GM21381 (cell line): Measurements from ENCODE around the gene FBXO5.
"Not testable (repeated sequence)": the region's sequence is repeated elsewhere in the genome, so short reads cannot be mapped to it uniquely, and the experiment has no call there.

ENCODE experiments used
- ATAC-seq: cut with Tn5 transposase; IDR thresholded peaks from one replicate; pipeline ENCODE4 v1.9.1; 2021; ENCODE audit warnings: mild to moderate bottlenecking, moderate library complexity; ENCODE audit not compliant: unreplicated experiment

Gene FBXO5

DNA sequence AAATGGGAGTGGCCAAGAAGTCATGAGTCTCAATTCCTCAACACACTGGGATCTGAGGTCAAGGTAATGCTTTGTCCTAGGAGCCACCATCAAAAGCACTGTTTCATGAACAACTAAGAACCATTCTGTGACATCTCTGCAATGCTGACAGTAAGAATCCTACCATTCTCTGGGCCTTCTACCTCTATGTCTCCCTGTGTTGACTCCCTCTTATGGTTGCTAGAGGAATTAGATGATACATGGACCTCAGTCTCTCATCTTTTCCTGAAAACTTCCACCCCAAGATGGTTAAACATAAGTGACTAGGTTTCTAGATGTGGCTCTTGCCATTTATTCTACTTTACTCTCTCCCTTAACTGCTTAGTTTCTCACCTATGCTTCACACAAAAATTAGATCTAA, 10.6 kb upstream of the FBXO5 start:
- no peak for ATAC-seq

DNA sequence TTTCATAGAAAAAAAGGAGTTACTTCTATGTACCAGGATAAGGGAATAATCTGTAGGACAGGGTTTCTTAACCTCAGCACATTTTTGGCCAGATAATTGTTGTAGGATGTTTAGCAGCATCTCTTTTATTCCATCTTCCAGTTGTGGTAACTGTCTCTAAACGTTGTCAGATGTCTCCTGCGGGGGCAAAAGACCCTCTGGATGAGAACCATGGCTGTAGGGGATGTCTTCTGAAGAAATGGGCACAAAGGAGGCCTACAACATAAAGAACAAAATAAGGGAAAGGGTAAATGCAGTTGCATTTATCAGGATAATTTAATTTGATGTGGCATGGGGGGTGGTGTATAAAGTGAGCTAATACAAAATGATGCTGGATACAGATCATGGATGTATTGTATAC, 4.1 kb upstream of the FBXO5 start:
- no peak for ATAC-seq

DNA sequence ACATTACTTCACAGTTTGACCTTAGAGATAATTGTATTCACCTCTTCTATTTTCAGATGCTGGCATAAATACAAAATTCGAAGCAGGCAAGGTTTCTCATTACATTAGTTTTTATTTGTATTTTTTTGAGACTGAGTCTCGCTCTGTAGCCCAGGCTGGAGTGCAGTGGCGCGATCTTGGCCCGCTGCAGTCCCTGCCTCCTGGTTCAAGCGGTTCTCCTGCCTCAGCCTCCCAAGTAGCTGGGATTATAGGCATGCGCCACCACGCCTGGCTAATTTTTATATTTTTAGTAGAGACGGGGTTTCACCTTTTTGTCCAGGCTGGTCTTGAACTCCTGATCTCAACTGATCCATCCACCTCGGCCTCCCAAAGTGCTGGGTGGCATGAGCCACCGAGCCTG, 2.5 kb upstream of the FBXO5 start:
- ATAC-seq: not testable (repeated sequence)

DNA sequence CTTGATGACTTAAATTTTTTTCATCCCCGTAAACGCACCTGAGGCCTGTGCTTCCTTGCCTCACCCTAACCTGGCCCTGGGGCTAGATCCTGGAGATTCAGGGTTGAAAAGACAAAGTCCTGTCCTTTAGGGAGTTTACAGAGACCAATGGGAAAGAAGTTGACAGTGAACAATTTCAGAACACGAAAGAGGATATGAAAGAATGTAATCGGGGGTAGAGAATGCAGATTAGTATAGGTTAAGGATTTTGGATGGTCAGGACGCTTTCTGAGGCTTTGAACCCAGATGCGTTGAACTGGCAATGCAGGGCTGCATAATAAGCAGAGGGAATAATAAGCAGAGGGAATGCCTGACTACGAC, 1.7 kb upstream of the FBXO5 start:
- ATAC-seq: peak; percentile 27

DNA sequence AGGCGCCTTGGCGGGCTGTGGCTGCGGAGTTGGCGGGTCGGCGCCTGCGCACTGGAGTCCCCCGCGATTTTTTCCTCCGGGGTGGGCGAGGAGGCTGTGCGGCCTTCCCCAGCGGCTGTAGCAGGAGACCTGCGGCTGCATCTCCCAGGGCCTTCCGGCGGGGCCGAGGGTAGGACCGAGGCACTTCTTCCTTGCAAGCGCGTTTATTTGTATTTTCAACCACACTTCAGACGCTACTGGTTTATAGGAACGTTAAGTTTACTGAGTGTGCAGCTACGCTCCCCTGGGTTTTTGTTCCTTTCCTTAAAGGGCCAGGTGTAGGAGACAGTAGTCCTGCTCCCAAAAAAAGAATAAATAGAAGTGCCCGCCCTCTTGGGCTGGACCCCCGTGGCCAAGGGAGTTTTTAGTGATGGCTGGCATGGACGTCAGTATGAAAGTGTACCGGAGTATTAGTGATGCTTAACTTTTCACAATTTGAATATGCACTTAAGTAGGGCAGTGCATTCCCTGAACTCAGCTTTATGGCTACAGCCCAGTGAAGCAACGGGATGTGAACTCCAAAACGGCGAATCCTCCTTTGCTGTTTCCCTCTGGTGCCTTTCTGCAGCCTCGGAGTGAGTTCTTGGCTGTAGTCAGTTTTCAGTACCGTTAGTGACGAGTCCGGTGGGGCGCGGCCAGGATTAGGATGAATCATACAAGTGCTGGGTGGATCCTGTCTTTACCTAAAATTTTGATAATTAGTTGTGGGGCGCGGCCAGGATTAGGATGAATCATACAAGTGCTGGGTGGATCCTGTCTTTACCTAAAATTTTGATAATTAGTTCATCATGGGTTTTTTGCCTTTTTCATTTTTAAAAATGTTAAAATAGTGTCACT, 1.0 kb upstream of the FBXO5 start:
- peak; percentile 22 for ATAC-seq

DNA sequence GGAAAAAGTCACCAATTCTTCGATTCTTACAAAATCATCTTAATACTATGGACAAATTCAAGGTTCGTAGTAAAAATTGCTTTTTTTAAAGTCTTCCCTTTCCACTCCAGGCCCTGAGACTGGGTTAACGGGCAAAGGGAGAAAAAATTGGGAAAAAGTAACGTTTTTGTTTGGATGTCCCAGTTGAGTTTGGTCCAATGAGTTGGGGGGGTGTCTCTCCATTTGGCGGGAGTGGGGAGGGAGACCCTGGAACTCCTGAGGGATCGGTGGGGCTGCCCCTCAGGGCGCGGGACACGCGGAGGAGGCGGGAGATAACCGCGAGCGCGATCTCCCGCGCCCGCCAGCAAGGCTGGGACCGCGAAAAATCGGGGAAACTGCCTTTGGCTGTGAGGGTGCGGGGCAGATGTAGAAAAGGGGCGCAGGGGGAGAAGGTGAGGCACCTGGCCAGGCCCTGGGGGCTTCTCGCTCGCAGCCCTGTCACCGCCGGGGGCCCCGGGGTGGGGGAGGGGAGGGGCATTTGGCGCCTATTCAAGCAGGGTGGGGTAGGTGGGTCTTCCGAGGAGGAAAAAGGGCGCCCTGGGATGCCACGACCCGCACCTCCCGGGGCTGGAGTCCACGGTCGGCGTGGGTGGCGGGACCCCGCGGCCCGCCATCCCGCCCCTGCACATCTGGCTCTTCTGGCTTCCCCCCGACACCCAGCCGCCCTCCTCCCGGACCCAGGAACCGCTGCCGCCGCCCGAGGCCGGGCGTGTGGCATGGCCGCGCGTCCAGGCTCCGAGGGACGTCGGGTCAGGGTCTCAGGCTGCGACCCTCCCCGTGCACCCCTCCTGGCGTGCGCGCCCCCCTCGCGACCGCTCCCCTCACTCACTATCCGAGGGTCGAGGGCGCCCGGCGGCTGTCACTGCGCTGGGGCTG, 595 bp downstream of the FBXO5 start:
- peak; percentile 1 for ATAC-seq

DNA sequence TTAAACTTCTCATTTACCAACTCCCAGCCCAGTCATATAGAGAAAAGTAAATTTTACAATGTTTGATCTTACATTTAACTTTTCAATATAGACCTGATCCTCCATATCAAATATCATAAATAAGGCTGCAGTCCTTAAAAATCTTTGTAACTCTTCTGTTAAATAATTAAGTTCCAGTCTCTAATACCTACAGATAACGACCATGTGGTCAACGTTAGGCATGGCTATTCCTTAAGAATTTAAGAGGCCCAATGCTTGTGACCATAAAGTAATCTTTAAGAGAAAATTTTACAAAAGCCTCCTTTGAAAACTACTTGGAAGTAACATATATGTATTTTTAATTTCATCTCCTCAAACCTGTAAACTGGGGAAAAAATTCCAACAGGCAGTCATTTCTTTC, 1.6 kb downstream of the FBXO5 start:
- ATAC-seq: no peak

DNA sequence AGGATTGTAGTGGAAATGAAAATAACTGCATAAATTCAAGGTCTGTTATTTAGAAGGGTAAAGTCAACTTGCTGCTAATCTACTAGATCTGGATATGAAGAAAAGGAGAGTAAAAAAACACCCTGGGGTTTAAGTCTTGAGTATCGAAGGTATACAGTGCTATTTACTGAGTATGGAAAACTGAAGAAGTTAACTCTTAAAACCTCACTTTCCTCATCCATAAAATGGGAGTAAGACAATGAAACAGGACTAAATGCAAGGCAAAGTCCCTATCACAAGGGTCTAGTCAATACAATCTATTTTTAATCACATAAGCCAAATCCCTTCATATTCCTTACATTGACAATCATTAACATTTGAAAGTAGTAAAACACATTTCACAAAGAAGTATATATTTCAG, 2.2 kb downstream of the FBXO5 start:
- no peak for ATAC-seq

DNA sequence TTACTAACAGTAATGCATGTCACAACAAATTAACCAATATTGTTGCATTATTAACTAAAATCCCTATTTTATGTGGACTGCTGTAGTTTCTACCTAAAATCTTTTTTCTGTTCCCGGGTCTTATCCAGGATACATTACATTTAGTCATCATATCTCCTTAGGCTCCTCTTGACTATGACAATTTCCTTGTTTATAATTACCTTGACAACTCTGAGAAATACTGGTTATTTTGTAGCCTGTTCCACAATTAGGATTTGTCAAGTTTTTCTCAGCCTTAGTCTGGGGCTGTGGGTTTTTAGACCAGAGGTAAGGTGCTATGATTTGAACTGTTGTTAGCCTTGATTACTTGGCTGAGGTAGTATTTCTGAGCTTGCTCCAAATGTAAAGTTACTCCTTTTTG, 3.7 kb downstream of the FBXO5 start:
- no peak for ATAC-seq

DNA sequence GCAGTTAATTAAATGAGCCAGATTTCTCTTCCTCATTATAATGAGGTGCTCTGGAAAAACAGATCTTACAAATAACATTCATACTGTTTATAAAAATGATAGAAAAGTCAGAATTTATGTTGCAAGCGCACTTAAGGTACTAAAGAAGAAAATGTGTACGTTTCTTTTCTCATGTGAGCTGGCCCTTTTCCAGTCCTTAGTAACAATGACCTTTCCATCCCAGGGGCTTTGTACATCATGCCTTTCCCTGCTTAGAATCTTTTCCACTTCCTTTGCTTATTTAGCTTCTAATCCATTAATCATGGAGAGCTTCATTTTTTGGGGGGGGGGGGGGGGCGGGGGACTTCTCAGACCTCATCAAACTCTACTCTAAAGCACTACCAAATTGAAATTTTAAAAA, 4.8 kb downstream of the FBXO5 start:
- ATAC-seq: no peak

DNA sequence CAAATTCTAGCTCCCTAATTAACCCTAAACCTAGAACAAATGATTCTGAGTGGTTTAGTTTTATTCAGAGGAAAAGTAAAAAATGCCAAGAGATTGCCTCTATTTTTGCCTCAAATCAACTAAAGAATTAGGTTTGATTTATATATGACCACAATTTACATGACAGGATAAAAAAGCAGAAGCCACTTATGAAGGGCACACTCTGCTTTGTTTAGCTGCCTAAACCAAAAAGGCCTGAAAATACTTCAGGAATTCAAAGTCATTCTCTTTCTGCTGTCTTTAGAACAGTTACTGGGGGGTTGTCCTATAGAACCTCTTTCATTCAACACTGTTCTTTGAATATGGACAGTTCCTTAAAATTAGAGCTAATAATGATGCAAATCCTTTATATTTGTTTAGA, 5.3 kb downstream of the FBXO5 start:
- no peak for ATAC-seq

DNA sequence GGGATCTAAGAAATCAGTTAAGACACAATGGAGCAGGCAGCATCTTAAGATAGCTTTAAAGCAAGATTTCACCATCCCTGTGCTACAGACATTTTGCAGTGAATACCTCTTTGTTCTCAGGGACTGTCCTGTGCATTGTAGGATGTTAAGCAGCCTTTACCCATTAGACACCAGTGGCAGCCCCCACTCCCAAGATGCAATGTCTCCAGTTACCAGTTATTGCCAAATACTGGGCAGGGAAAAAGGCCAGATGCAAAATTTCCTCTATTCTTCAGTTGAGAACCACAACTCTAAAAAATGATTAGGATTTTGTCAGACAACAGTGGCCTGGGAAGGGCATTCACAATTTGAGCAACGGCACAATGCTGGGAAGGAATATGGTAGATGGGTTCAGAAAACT, 6.1 kb downstream of the FBXO5 start:
- ATAC-seq: no peak

DNA sequence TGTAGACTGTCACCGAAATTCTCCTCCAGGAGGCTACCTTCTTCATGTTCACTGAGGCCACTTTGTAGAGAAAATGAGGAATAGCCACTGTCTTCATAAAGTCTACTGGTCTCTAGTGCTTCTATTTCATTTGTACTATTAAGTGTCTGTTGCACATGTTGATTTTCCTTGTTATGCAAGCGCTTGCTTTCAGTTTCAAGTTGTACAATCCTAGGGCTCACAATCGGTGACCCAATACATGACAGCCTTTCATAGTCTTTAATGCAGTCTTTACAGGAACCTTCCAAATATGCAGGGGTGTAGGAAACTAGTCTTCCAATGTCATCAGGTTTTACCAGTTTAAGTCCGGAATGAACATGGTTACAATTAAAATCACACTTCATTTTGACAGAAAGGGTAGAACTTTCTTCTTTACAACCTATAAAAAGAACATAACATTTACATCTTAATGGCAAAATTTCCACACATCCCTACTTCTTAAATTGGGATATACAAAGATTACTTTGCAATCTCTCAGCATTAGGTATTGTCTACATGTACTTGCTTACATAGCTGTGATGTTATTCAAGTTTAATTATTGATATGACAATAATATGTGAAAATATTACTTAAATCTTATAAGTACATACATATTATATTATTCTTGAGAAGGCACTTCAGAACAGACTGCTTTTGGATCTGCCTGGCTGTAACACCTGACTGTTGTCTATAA, 7.5 kb downstream of the FBXO5 start:
- peak; percentile 58 for ATAC-seq

DNA sequence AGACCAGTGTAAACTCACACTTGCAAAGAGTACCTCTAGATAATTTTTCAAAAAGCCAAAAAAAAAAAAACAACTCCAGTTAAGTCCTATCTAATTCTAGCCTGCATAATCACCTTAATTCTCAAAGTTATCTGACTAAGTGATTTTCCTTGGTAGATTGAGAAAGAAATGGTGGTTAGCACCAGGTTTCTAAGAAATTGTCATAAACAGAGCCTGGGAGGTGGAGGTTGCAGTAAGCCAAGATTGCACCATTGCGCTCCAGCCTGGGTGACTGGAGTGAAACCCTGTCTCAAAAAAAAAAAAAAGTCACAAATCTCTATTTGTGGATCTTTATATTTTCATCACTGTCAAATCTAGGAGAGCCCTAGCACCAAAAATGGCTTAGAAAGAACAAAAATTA, 8.9 kb downstream of the FBXO5 start:
- ATAC-seq: no peak

DNA sequence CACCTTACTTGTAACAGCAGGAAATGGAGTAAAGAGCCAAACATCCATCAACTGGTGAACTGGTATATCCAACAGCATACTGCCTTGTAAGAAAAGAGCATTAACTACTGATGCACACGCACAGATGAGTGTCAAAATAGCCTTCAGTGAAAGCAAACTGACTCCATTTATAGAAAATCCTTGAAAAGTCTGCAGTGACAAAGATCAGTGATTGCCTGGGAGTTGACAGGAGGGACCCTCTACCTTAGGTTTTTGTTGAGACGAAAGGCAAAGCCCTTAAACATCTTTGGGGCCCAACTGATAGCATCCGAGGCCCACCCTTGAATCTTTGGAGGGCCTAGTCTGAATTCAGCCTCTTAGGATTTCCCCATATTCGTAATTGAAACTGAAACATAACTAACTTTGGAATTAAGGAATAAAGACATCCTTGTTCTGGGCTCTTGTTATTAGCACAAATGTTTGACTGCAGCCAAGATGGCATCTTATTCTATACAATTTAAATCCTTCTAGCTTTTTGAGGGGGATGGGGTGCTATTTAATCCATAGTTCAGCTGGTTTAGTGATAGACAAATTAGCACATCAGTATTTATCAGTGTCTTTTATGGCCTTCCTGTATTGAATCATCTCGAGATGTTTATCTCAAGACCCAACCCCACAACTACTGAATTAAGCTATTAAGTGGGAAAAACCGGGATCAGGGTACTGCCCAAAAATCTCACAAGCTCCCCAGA, 13.0 kb downstream of the FBXO5 start:
- ATAC-seq: no peak

DNA sequence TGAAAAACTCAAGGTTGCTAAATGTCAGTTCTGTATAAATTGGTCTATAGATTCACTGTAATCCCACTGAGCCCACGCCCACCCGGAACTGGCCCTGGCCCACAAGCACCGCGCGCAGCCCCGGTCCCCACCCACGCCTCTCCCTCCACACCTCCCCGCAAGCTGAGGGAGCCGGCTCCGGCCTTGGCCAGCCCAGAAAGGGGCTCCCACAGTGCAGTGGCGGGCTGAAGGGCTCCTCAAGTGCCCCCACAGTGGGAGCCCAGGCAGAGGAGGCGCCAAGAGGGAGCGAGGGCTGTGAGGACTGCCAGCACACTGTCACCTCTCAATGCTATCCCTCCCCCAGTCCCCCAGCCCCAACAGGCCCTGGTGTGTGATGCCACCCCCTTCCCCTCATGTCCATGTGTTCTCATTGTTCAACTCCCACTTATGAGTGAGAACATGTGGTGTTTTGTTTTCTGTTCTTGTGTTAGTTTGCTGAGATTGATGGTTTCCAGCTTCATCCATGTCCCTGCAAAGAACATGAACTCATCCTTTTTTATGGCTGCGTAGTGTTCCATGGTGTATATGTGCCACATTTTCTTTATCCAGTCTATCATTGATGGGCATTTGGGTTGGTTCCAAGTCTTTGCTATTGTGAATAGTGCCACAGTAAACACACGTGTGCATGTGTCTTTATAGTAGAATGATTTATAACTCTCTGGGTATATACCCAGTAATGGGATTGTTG, 16.5 kb downstream of the FBXO5 start:
- not testable (repeated sequence) for ATAC-seq

DNA sequence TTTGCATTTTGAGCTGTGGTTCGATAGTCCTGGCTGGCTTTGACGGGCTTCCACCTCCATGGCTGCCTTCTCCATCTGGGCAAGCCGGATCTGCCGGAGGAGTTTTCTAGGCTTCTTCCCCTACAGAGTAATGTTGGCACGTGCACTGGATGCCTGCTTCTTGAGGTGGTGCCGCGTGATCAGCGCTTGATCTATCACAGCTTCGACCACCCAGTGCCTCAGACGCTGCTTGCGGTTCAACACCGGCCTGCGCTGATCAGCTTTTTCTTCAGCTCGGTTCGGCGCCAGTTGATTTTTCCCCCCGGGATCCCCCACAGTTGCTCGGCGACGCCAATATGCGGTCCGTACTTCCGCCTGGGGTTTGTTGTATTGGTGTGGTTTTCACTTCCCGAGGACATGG, 23.5 kb downstream of the FBXO5 start:
- ATAC-seq: no peak

DNA sequence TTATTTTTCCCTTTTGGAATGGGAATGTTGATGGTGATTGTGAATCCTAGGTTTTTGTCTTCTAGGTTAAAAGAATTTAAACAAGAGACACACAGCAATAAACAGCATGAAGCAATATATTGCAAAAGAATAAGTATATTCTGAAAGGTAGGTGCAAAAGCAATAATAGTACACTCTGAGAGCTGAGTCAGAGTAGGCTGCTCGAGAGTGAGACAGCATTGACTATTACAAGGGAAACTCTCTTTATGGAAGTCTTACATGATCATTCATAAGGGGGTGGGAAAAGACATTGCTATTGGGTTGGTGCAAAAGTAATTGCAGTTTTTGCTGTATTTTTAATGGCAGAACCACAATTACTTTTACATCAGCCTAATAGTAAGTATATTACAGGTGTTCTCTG, 25.0 kb downstream of the FBXO5 start:
- no peak for ATAC-seq

DNA sequence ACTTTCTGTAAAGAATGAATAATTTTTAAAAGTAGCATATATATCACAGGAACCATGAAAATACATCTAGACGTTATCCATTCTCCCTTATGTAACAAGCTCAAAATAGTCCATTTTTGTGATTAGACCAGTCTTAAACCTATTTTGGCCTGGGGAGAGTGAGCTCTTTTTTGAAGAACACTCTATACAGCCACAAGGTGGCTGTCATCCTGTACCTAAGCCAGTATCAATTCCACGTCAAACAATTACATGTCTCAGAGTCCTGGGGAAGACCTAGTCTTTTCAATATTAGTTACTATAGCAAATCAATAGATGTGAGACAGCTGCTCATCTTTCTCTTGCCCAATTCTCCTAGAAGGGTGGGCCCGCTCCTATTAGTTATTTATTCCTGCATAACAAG, 28.4 kb downstream of the FBXO5 start:
- no peak for ATAC-seq

DNA sequence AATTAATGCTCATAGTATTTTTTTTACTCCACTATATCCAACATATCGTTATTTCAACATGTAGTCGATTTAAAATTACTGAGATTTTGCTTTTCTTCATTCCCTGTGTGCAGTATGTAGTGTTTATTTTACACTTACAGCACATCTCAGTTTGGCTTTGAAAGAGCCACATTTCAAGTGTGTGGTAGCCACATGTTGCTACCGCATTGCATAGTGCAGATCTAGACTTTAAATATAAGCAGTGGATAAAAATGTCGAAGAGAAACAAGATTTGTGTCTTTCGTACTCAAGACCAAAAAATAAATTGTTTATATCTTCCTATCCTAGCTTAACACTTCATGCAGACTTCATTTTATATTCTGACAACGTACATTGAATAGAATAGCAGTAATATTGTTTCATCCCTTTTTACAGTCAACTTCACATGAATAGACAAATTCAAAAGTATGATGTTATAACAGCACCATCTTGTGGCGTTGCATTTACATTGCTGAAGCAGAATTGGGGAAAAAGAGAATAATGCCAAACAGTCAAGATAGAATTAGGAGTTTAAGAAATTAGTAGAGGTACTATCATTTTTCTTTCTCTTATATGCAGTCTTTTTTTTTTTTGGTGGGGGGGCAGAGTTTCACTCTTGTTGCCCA, 29.9 kb downstream of the FBXO5 start:
- no peak for ATAC-seq
